Measurements from ENCODE around the gene MUSK.
"Not testable (repeated sequence)": the region's sequence is repeated elsewhere in the genome, so short reads cannot be mapped to it uniquely, and the experiment has no call there.

Gene MUSK

DNA sequence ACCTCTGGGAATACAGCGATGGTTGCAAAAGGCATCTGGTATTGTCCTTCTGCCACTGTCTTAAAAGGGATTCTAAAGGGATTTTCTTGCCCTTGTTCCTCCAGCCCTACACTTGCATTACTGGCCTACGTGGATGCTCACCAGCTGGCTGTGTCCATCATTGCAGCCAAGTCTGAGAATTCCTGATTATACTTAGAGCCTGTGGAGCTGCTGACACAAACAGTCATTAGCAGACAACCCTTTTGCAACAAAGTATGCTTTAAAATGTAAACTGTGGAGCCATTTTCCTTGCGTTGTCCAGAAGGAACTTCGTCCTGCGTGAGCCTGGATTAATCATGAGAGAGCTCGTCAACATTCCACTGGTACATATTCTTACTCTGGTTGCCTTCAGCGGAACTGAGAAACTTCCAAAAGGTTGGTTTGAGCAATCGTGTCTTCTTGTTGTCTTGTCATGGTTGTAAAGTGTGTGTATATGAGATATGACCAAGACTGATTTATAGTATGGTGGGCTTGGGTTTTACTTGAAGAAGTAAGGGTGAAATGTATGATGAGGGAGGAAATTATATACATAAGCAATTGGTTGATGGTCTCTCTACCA, at the start of gene MUSK:
MUSK (plus strand) TSS at position 222 of the 598 bp plus-strand sequence; CDS start at position 336, 114 bp downstream.
- DNase-seq = no peak

DNA sequence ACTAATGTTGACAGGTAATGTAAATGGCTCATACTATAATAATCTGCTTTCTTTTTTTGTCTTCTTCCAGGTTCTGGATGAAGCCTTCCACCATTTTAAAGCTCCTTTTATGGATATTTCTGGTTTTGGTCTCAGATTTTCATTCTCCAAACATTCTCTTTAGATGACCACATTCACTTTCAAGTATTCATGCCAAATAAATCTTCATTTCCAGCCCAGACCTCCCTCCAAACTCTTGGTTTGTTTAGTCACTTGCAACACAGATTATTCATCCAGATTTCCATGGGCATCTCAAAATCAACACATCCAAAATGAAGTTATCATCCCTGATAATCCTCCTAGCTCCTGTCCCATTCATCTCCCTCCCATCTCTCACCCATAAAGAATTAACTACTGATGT, 48.8 kb upstream of the MUSK start:
- no peak for DNase-seq

DNA sequence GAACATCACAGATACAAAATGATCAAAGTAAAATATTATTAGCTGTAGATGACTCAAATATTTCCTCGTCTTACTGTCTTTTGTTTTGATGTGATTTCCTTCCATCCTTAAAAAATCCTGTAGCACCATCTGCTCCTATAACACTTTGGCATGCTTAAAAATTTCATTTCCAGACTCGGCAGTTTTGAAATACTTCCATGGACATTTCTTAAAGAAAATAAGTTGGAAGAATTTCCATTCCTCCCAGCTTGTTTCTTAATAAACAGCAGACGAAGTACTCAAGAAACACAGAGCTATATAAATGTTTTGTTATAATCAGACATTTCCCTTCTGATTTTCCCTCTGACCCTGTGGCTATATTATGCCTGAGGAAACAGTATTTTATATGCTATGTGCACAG, 47.9 kb upstream of the MUSK start:
- no peak for DNase-seq

DNA sequence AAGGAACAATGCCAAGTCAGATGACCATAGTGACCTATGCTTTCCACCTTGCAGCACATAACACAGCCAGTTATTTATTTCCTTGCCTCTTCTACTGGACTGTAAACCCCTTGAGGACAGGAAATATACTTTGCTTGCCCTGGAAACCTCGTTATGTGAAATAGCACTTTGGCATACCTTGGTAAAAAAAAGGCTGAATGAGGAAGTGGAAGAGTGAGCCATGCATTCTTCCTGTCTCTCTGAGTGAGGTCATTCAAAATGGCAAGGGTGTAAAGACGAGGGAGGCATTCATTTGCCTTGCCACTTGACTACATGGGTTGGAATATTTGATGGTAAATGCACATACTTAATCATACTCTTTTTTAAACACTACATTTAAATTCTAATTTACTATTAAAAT, 46.2 kb upstream of the MUSK start:
- no peak for DNase-seq

DNA sequence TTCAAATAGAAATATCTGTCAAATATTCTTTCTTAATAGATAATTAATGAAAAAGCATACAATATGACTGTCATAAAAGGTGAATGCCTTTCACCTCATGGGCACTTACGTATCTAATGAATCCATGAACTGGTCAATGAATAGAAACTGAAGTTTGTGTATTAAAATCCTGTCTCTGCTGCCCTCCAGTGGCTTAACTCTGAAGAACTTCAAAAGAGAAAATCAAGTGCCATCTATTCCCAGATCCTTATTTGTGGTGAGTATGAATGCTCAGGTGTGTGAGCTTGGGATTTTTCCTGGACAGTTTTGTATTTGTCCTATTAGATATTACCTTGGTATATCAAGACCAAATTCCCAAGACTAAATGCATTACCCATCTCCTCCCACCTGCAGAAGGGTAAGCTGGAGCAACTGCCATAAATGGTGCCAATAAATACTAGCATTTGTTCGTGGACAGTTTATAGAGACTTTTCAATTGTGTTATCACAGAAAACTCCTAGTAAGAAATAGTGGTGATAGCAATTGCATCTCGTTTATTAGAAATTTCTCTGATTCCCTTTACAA, 45.0 kb upstream of the MUSK start:
- DNase-seq = peak; percentile 75

DNA sequence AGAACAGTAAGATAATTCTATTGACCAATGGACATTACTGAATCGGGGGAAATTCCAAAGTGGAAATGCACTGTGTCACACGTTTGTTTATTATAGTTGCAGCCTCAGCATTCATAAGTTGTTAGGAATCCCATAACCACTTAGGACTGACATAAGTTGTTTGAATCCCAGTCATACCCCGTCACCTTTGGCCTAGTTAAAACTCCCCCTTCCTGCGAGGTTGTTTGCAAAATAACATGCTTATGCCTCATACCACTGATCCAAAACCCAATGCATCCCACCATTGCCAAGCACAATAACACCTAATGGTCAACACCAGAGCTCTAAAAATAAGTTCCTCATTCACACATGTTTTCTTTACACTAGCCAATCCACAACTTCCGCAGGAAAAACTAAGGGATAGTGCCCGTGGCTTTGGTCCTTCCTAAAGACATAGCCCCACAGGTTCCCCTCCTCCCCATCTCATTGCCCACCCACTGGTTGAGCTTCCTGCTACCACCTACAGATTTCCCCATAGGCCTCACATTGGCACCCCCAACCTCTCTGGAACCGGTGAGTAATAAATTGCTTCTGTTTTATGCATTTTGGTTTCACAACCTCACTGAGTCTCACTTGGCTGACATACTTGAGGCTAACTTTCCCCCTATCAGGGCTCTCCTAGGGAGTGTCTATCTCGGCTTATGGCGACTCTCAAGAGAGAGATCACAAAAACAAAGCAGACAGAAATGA, 42.3 kb upstream of the MUSK start:
- DNase-seq = no peak

DNA sequence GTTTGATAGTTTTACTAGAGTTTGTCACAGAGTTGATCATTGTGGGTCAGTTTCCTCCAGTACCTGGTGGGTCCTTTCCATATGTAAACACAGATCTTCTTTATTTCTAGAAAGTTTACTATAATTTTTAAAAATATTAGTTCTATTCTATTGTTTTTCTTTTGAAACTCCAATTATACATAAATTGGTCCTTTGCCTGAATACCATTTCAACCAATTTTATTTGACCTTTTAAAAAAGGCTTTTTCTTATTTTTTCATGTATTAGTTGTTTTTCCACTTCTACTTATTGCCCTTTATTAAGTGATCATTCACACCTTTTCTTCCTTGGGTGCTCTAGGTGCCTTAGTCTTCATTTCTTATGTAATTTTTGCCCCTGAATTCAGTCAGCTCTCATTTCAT, 33.0 kb upstream of the MUSK start:
- no peak for DNase-seq

DNA sequence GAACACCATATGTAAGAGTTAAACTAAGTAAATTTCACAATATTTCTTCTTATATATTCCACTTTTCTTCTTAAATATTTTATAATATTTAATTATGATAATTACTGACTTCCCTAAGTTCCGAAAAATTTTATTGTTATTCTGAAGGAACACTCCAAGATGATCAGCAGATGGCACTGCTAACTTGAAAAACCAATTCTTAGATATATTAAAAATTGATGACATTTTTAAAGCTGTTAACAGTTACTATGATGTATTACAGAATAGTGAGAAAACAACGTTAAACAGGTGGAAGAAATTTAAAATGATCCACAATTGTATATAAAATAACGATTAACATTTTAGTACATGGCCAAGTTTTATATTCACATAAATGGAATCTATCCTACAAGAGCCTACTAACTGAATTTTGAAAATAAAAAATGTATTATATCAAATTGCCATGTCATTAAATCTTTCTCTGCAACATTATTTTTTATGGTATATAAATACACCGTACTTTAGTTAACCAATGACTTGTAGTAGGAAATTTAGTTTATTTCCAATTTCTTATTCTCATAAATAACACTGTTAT, 30.1 kb upstream of the MUSK start:
- DNase-seq = no peak

DNA sequence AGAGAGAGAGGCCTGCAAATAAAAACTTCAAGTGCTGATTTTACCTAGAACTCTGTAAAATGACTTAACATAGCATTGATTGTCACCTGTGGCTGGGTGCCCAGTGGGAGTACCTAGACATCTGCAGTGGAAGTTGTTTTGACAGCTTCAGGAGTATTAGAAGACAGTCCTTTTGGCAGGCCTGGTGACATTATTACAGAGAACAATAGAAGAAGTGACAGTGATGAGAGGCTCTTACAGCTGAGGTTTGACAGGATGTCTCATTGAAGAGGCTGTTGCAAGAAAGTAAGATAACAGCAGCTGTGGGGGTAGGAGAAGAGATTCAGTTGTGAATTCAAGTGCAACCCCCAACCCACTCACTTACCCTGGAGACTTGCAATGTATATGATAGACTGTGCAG, 27.9 kb upstream of the MUSK start:
- no peak for DNase-seq

DNA sequence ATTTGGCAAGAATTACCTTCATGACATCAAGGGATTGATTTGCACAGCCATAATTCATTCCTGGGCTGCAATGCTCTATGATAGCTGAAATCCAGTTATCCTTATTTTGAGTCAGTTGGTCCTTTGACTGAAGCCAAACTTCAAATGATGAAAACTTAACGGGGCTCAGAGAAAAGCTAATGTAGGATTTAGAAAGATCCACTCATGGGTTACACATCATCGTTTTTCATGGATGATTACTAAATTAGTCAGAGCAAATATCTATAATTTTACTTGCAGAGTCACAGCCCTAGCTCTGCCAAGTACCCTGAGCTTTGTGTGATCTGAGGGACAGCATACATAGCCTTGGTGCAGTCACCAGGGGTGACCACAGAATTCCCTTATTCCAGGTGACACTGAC, 27.3 kb upstream of the MUSK start:
- DNase-seq = no peak

DNA sequence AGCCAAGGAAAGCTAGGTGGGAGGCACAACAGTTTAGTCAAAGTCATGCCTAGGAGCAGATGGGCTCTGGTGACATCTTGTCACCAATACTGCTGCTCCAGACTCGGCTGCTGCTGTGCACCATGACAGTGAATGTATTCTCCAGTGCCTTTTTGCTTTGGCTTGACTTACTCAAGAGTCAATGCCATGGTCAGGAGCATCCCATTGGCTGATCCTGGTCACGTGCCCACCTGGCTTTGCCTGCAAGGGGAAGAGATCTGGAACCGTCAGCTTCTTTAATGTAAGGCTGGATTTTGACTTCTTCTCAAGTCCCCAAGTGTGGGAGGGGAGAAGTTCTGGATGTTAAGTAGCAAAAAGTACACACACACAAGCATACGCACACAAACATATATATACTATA, 19.9 kb upstream of the MUSK start:
- DNase-seq = no peak

DNA sequence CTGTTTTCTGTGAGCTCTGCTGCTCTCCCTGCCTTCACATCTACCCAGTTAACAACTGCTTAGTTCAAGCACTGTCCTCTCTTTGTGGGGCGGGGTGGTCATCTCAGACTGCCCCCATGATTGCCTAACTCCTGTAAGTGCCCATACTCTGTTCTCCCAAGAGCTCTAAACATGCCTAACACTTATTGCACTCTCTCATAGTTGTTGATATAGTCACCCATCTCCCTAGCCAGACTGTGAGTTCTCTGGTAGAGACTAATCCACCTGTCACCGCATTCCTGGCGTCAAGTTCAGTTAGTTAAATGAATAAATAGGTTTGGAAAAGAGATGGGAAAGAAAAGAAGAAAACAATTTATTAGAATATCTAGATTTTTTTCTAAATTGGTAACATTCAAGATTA, 18.3 kb upstream of the MUSK start:
- no peak for DNase-seq

DNA sequence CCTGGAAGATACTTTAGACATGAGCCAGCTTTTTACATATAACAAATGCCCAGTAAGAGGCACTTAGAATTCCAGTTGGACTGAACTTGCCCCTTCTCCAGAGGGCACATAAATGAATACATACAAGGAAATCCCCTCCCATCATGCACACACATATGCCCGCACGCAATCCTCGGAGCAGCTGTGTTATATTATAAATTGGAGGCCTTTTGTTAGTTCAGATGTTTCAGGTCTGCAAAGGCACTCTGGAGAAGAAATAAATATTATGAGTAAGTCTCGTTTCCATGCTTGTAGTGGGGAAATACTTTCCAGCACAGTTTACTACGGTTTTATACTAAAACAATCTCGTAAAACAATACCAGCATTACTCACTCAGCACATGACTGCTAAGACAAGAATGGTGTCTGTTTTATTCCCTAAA, 17.6 kb upstream of the MUSK start:
- DNase-seq = no peak

DNA sequence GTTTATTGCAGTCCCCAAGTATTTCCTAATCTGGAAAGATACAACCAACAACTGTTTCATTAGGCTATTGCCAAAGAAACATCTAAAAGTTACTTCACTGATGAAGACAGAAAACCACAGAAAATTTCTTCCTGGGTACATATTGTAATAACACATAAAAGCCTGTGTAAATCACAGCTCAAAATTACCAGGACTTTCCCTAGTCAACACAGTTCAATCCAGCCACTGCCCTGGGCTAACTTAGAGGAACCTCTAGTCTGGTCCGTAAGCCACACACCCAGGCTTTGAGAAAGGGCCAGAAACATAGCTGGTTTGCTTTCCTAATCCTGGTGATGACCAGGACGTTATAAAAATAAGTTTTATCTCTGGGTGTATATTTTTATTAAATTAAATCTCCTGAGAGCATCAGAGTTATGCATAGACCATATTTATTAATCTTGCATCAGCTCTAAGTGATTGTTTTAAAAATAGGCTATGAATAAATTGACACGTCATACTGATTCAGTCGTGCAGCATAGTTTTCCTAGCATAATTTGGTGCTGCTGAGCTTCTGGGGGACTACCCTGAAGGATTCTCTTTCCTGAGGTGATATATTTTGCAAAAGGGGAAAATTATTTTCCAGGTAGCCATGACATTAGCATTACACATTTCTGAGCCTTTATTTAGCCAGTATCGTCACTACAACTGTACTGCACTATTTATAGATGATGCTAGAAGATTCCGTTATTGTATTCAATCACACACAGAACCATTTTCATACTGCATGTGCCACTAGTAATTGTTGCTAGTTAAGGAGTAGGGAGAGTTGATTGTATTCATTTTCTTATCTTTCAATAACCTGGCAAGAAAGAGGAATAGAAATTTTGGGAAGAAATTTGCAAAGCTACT, 12.6 kb upstream of the MUSK start:
- no peak for DNase-seq

DNA sequence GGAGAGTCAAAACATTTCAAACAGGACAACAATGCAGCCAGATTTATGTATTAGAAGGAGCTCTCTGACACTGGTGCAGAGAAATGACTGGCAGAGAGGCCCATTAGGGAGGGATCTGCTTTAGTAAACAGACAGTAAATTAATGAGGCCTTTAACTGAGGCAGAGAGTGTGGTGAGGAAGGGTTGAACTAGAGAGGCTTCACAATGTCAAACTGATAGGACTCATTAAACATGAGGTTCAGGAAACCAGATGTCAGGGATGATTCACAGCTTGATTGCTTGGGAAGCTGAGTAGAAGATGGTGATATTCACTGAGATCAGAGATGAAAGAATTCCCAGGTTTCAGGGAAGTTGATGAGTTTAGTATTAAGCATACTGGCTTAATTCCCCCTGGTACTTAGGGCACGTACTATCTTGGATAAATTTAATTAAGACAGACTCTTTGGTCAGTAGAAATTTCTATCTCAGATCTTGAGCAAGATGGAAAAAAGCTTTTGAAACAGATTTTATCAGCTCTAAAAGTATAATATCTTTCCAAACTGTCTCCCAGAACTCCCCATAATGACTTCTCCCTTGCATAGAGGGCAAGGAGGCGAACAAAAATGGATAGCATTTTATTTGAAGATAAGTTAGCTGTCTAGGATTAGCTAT, 8.6 kb upstream of the MUSK start:
- peak; percentile 19 for DNase-seq

DNA sequence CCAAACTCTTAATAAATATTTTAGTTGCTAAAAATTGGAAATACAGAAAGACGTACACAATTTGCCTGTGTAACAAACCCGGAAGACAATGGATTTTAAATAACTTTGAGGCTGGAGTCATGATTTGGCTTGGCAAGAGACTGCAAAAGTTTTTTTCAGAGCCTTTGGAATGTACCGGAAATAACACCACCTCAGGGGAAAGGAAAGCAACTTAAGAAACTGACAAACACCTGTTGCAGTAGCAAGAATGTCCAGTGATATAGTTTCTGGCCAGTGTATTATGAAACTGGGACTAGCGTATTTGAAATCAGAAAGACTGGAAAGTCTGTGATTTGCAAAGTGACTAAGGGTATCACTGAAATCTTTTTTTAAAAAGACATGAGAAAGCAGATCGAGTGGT, 842 bp downstream of the MUSK start:
- no peak for DNase-seq

DNA sequence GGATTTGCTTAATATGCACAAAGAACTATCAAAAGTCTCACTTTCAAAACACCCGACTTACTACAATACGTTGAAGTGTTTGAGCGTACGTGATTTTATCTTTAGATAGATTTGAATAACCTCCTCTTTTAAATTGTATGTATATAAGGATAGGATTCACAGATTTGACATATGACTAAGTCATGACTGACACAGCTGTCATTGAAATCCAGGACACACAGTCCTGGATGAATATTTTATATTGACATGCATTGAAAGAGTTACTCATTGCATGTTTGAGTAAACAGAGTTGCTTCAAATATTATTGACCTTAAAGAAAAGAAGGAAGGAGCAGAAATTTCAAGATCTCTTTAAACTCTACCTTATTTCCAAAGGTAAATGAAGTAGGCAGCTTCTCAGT, 3.3 kb downstream of the MUSK start:
- no peak for DNase-seq

DNA sequence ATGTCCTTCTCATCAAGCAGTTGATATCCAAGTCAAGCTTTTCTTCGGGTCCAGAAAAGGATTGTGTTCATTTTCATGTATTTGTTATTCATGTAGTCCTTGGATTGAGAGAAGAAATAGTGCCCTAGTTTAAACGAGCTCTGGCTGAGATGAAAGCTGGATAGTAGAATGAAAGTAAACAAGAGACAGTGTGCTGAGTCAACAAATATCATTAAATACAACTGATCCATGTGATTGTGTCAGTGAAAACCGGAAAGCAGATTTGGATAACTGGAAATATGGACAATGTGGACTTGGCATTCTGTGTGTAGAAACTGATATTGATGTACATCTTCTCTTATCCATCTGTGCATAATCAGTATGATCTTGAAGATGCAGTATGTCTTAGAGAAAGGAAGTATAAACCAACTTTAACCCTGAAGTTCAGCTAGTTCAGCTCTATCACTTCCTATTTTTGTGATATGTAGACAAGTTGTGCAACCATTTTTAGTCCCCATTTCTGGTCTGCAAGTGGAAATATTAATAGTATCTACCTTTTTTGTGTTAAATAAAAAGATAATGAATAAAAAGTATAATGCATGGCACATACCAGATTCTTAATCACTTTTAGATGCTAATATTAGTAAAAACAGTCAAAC, 4.4 kb downstream of the MUSK start:
- peak; percentile 4 for DNase-seq

DNA sequence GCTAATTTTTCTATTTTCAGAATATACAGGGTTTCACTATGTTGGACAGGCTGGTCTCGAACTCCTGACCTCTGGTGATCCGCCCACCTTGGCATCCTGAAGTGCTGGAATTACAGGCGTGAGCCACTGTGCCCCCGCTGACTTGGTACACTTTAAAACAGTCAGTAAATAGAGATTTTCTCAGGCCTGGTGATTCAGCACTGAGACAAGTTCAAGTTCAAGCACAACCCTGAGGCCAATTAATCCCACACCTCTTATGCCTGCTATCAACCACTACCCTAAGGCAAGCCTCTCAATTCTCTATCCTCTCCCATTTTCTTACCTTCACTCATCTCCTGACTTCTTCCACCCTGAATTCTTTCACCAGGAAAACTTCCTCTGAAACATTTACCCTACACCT, 18.9 kb downstream of the MUSK start:
- no peak for DNase-seq

DNA sequence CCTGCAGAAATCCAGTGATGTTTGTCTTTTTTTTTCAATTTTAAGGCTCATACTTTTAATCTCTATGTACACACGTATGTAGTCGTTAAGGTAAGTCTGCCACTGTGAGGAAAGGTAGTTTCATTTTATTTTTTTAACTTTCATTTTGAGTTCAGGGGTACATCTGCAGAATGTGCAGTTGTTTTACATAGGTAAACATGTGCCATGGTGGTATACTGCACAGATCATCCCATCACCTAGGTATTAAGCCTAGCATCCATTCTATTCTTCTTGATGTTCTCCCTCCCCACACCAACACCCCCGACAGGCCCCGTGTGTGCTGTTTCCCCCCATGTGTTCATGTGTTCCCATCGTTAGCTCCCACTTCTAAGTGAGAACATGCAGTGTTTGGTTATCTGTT, 19.7 kb downstream of the MUSK start:
- no peak for DNase-seq

DNA sequence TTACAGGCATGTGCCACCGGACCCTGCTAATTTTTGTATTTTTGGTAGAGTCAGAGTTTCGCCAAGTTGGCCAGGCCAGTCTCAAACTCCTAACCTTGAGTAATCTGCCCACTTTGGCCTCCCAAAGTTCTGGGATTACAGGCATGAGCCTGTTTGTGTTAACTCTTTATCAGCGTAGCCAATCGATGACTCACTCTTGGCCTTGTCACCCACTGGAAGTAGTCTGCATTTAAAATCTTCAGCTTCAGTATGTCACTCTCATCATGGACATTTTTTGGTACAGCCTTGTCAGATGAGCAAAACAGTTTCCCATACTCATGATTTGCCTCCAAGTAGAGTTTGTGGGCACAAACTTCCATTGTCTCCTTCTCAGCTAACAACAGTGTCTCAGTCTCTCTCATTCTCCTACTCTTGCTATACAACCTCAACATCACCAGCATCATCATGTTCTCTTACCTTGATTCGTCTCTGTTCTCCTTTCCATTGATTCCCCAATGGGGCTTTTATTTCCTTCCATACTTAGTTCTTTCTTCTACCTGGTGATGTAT, 22.5 kb downstream of the MUSK start:
- DNase-seq = no peak

DNA sequence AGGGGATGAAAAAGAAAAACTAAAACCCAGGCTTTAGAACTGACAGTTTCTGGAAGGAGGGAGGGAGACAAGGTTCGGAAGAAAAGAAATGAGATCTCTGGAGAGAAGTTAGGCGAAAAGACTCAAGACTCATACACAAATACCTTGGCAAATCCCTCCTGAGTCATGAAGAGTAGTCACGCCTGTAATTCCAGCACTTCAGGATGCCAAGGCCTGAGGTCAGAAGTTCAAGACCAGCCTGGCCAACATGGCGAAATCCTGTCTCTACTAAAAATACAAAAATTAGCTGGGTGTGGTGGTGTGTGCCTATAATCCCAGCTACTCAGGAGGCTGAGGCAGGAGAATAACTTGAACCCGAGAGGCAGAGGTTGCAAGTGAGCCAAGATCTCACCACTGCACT, 27.3 kb downstream of the MUSK start:
- not testable (repeated sequence) for DNase-seq

Measured in DMS153 (cell line).